ENCODE results near the gene BUB1B. TPM values are rescaled to one million over a fixed set of nuclear protein-coding genes. Genes with fewer than 3 reads are reported as not detected.

Gene BUB1B
- total RNA-seq, 2 experiments from 2014 or later = 1.4 to 2.4 TPM

DNA sequence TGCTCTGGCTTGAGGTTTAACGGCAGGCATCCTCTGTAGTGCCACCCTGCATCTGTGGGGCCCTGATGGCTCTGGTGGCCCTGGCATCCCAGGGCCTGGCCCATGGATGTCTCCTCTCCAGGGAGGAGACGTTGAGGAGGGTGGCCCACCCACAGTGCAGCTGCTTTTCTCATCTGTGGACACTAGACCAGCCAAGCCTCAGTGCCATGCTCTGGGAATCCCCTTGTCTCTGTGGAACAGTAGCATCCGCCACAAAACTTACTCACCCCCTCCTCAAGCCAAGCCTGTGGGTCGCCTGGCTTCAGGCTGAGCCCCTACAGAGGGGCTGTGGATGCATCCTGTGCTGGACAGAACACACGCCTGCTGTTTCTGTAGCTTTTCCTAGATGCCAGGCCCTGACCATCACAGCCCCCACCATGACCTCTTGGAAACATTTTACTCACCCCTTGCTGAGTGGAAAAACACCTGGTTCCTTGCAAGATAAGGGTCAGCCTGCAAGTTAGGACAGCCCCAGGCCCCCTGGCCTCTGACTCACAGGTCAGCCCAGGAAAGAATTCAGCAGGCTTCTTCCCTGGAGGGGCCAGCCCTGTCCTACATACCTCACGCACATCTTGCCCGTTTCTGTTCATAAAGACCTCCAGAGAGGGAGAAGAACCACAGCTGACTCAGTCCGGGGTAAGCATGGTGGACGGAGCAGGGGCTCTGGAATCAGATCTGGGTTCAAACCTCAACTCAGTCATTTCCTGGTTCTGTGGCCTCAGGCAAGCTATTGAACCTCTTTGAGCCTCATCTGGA, 97.0 kb downstream of the BUB1B start:
- H3K4me1 ChIP-seq (ENCODE audit: insufficient read depth, low read length) = peaks cover 19% of the 10 kb centered on the region
- no peak overlapping the region for H3K4me3 ChIP-seq (ENCODE audit: low read length)
- ATAC-seq (ENCODE audit: poor library complexity) = no peak
- no peaks in the 10 kb centered on the region for H3K36me3 ChIP-seq (ENCODE audit: insufficient read depth, low read length)
- DNase-seq = no peak
- H3K9me3 ChIP-seq (ENCODE audit: control insufficient read depth in 1 of 2, insufficient read depth in 1 of 2, low read length in 2 of 2) = no peaks in the 10 kb centered on the region
- peaks cover 5% of the 10 kb centered on the region for H3K4me1 Mint-ChIP-seq (ENCODE audit: low read depth)
- intact Hi-C loops (cut with DNase I, micrococcal nuclease) = no loop called here
- H3K27ac Mint-ChIP-seq = no peak overlapping the region
- peaks cover 25% of the 10 kb centered on the region for H3K27me3 Mint-ChIP-seq
- H3K36me3 Mint-ChIP-seq (ENCODE audit: low read depth) = no peaks in the 10 kb centered on the region
- TF ChIP-seq, protein P1, sequence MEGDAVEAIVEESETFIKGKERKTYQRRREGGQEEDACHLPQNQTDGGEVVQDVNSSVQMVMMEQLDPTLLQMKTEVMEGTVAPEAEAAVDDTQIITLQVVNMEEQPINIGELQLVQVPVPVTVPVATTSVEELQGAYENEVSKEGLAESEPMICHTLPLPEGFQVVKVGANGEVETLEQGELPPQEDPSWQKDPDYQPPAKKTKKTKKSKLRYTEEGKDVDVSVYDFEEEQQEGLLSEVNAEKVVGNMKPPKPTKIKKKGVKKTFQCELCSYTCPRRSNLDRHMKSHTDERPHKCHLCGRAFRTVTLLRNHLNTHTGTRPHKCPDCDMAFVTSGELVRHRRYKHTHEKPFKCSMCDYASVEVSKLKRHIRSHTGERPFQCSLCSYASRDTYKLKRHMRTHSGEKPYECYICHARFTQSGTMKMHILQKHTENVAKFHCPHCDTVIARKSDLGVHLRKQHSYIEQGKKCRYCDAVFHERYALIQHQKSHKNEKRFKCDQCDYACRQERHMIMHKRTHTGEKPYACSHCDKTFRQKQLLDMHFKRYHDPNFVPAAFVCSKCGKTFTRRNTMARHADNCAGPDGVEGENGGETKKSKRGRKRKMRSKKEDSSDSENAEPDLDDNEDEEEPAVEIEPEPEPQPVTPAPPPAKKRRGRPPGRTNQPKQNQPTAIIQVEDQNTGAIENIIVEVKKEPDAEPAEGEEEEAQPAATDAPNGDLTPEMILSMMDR (IDR thresholded peaks at IDR 0.05) = no peak
- POLR2A ChIA-PET = no interaction called here
- no peak overlapping the region for H3K27ac ChIP-seq (ENCODE audit: low read depth in 1 of 2, low read length in 2 of 2)
- no peak overlapping the region for H3K4me3 Mint-ChIP-seq
- no peaks in the 10 kb centered on the region for H3K9me3 Mint-ChIP-seq
- CTCF ChIA-PET = no interaction called here
- peaks cover 15 to 16% of the 10 kb centered on the region in 2 experiments for H3K27me3 ChIP-seq (ENCODE audit: control insufficient read depth in 1 of 2, insufficient read depth in 2 of 2, low read length in 2 of 2)

DNA sequence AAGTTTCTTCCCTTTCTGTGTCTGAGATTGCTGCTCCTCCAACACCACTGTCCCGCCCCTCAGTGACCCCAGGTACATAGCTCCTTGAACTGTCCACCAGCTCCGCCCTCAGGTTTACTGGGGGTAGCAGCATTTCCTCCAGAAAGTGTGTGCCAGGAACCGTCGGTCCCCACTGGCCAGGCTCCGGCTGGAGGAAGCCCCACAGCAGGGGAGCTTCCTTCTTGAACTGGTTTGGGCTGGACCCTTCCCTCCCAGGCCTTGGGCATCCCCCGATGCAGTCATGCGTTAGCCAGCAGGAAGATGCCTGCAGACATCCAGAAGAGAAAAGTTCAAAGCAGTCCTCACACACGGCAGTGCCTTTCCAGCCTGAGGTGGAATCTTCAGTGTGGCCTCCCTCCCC, 97.7 kb downstream of the BUB1B start:
- Mint-ChIP-seq H3K27ac (no peak overlapping the region), H3K27me3 (peaks cover 18% of the 10 kb centered on the region)
- H3K4me1 ChIP-seq (ENCODE audit: insufficient read depth, low read length) = peaks cover 12% of the 10 kb centered on the region

DNA sequence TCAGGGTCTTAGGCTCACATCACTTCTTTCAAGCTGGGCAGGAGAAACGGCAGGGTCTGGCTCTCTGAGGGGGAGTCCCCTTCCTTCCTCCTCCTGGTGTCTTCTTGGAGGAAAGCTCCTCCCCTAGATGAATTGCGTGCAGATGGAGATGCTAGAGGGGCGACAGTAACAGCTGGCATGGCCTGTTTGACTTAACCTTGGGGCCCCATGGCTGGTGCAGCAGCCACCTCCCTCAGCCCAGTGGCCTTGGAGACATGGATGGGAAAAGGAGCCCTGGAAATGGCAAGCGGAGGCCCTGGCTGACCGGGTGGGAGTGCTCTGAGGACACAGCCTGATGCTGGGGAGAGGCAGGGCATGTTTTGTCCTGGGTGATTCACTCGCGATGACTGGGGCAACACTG, 98.2 kb downstream of the BUB1B start:
- H3K4me3 Mint-ChIP-seq = no peak overlapping the region
- H3K27me3 Mint-ChIP-seq = peaks cover 14% of the 10 kb centered on the region
- peaks cover 4% of the 10 kb centered on the region in 2 experiments for H3K27me3 ChIP-seq (ENCODE audit: control insufficient read depth in 1 of 2, insufficient read depth in 2 of 2, low read length in 2 of 2)
- H3K9me3 Mint-ChIP-seq = no peaks in the 10 kb centered on the region
- H3K36me3 Mint-ChIP-seq (ENCODE audit: low read depth) = no peaks in the 10 kb centered on the region
- no peaks in the 10 kb centered on the region for H3K36me3 ChIP-seq (ENCODE audit: insufficient read depth, low read length)
- no peaks in the 10 kb centered on the region for H3K4me1 Mint-ChIP-seq (ENCODE audit: low read depth)
- intact Hi-C loops (cut with DNase I, micrococcal nuclease) = no loop called here
- H3K9me3 ChIP-seq (ENCODE audit: control insufficient read depth in 1 of 2, insufficient read depth in 1 of 2, low read length in 2 of 2) = no peaks in the 10 kb centered on the region
- ATAC-seq (ENCODE audit: poor library complexity) (no peak), DNase-seq (no peak)
- TF ChIP-seq, protein P1 (IDR thresholded peaks at IDR 0.05) = no peak
- H3K27ac Mint-ChIP-seq = no peak overlapping the region
- ChIA-PET POLR2A (no interaction called here), CTCF (no interaction called here)
- H3K4me1 ChIP-seq (ENCODE audit: insufficient read depth, low read length) = peaks cover 8% of the 10 kb centered on the region
- H3K4me3 ChIP-seq (ENCODE audit: low read length) = no peak overlapping the region
- no peak overlapping the region for H3K27ac ChIP-seq (ENCODE audit: low read depth in 1 of 2, low read length in 2 of 2)

More for the DNA sequence above, 97.7 kb downstream of the BUB1B start:
- no peak overlapping the region for H3K4me3 Mint-ChIP-seq
- no peaks in the 10 kb centered on the region for H3K36me3 Mint-ChIP-seq (ENCODE audit: low read depth)
- ChIA-PET POLR2A (no interaction called here), CTCF (no interaction called here)
- Histone ChIP-seq H3K27me3 (ENCODE audit: control insufficient read depth in 1 of 2, insufficient read depth in 2 of 2, low read length in 2 of 2) (peaks cover 8 to 9% of the 10 kb centered on the region in 2 experiments), H3K9me3 (ENCODE audit: control insufficient read depth in 1 of 2, insufficient read depth in 1 of 2, low read length in 2 of 2) (no peaks in the 10 kb centered on the region), H3K4me3 (ENCODE audit: low read length) (no peak overlapping the region), H3K36me3 (ENCODE audit: insufficient read depth, low read length) (no peaks in the 10 kb centered on the region), H3K27ac (ENCODE audit: low read depth in 1 of 2, low read length in 2 of 2) (no peak overlapping the region)
- no peak for DNase-seq
- TF ChIP-seq, protein P1 (IDR thresholded peaks at IDR 0.05) = no peak
- no peak for ATAC-seq (ENCODE audit: poor library complexity)
- intact Hi-C loops (cut with DNase I, micrococcal nuclease) = no loop called here
- no peaks in the 10 kb centered on the region for H3K4me1 Mint-ChIP-seq (ENCODE audit: low read depth)
- H3K9me3 Mint-ChIP-seq = no peaks in the 10 kb centered on the region

Data from CD4-positive, alpha-beta T cell (primary cell).